K562 (cell line): Measurements from ENCODE around the gene PAX8. TPM values are rescaled to one million over a fixed set of nuclear protein-coding genes. Genes with fewer than 3 reads are reported as not detected.

Experiments used
- ARID4B ChIP-seq: sonication (generic); formaldehyde crosslinking; IDR thresholded peaks from 2 replicates; pipeline ENCODE4 v1.8.0; 2022; ENCODE audit warnings: mild to moderate bottlenecking, missing genetic modification reagents
- ETV5 ChIP-seq: sonication (generic); formaldehyde crosslinking; IDR thresholded peaks from 2 replicates; pipeline ENCODE4 v1.4.0; 2020; ENCODE audit warnings: low read depth, mild to moderate bottlenecking, missing genetic modification reagents
- MTA3 ChIP-seq: fragments of 450-650 bp; formaldehyde crosslinking; IDR thresholded peaks from 2 replicates; pipeline ENCODE4 v1.6.1; 2017; ENCODE audit warnings: mild to moderate bottlenecking, borderline replicate concordance
- SIN3A ChIP-seq, 2 experiments: fragments of 150-350 bp in 1 of 2; IDR thresholded peaks; 2 replicates each; pipeline ENCODE4 v1.6.1; 2011 to 2016; ENCODE audit warnings: borderline replicate concordance in 2 of 2, low read depth in 2 of 2, low read length in 2 of 2, mild to moderate bottlenecking in 2 of 2, moderate library complexity in 2 of 2; ENCODE audit not compliant: control insufficient read depth in 1 of 2
- SMAD1 ChIP-seq: fragments of 150-350 bp; IDR thresholded peaks from 2 replicates; pipeline ENCODE4 v1.6.1; 2014; ENCODE audit warnings: low read length, low read depth; ENCODE audit not compliant: partially characterized antibody
- SMARCE1 ChIP-seq: fragments of 450-650 bp; IDR thresholded peaks from 2 replicates; pipeline ENCODE4 v1.7.1; 2016; ENCODE audit warnings: mild to moderate bottlenecking
- SP1 ChIP-seq: sonication (generic); formaldehyde crosslinking; IDR thresholded peaks from 2 replicates; pipeline ENCODE4 v1.8.1; 2022; ENCODE audit warnings: mild to moderate bottlenecking, missing genetic modification reagents
- SRF ChIP-seq, 2 experiments: fragments of 250-450, 450-650 bp in 1 of 2; sonication (Bioruptor Pico) in 1 of 2; sonication (generic) in 1 of 2; formaldehyde crosslinking; IDR thresholded peaks; 2 replicates each; pipeline versions ENCODE4 v1.5.0 to v1.5.1; 2020 to 2022; ENCODE audit warnings: mild to moderate bottlenecking in 1 of 2, missing genetic modification reagents in 1 of 2
- TAF7 ChIP-seq: fragments of 450-650 bp; IDR thresholded peaks from 2 replicates; pipeline ENCODE4 v1.6.1; 2016; ENCODE audit warnings: missing genetic modification characterization, missing compliant biosample characterization
- polyA plus RNA-seq, 8 experiments: library from polyadenylated mRNA; depleted of rRNA in 4 of 8; stranded (reverse) in 5 of 8; unstranded in 3 of 8; fragments of >200 nt; fragmentation: Nextera tagmentation in 2 of 8; fragmentation: Illumina TruSeq in 1 of 8; extraction: Ambion mirVana in 2 of 8; extraction: Trizol in 1 of 8; gene quantifications; 2 replicates each; pipeline versions ENCODE4 v1.2.1 to v1.2.3, GENCODE V29; 2011 to 2014; ENCODE audit warnings: inconsistent platforms in 1 of 8, missing spikeins in 1 of 8
- total RNA-seq, 7 experiments: library from RNA; depleted of rRNA in 6 of 7; stranded (reverse); fragments of >200 nt in 6 of 7; fragmentation: Illumina TruSeq in 2 of 7; extraction: Trizol in 2 of 7; gene quantifications; 2 replicates each; pipeline versions ENCODE4 v1.2.1 to v1.2.3, GENCODE V29; 2011 to 2021; ENCODE audit warnings: low replicate concordance in 1 of 7
- TF ChIP-seq, protein P1 (sequence below): sonication (generic); formaldehyde crosslinking; IDR thresholded peaks from 2 replicates; pipeline ENCODE4 v1.8.0; 2022; ENCODE audit warnings: mild to moderate bottlenecking, missing genetic modification reagents, borderline replicate concordance
- TF ChIP-seq, protein P2 (sequence below), 2 experiments: IDR thresholded peaks; 2 replicates each; pipeline ENCODE4 v1.6.1; 2011; ENCODE audit warnings: borderline replicate concordance in 1 of 2, control low read depth in 1 of 2, low read depth in 1 of 2, low read length in 1 of 2, mild to moderate bottlenecking in 1 of 2, mixed read lengths in 1 of 2, moderate library complexity in 1 of 2; ENCODE audit not compliant: insufficient read depth in 1 of 2, insufficient read length in 1 of 2, poor library complexity in 1 of 2, severe bottlenecking in 1 of 2; ENCODE audit errors: extremely low read depth in 1 of 2
- TF ChIP-seq, protein P3 (sequence below): sonication (generic); formaldehyde crosslinking; IDR thresholded peaks from 2 replicates; pipeline ENCODE4 v1.8.0; 2023; ENCODE audit warnings: mild to moderate bottlenecking, missing genetic modification reagents
- TF ChIP-seq, protein P4 (sequence below): fragments of 450-650 bp; IDR thresholded peaks from 2 replicates; pipeline ENCODE4 v1.6.1; 2014; ENCODE audit warnings: low read depth, mild to moderate bottlenecking, moderate library complexity, borderline replicate concordance

PAX8 gene
- total and polyA plus RNA-seq, 9 of the 15 experiments (the other 6 are each of a cell fraction or from before 2014, with no cell fraction given) = 0.13 to 2.1 (median 0.51) TPM

- 0 out of 2 replicates have a peak, but pooled peaks have one; percentile 43 for TF ChIP-seq SMARCE1
- TF ChIP-seq ETV5 (CRISPR knock-in tag) = peak; percentile 50; the same call in 1 of the 2 replicates
- TF ChIP-seq, protein P1, sequence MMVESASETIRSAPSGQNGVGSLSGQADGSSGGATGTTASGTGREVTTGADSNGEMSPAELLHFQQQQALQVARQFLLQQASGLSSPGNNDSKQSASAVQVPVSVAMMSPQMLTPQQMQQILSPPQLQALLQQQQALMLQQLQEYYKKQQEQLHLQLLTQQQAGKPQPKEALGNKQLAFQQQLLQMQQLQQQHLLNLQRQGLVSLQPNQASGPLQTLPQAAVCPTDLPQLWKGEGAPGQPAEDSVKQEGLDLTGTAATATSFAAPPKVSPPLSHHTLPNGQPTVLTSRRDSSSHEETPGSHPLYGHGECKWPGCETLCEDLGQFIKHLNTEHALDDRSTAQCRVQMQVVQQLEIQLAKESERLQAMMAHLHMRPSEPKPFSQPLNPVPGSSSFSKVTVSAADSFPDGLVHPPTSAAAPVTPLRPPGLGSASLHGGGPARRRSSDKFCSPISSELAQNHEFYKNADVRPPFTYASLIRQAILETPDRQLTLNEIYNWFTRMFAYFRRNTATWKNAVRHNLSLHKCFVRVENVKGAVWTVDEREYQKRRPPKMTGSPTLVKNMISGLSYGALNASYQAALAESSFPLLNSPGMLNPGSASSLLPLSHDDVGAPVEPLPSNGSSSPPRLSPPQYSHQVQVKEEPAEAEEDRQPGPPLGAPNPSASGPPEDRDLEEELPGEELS (CRISPR knock-in tag) = 0 out of 2 replicates have a peak, but pooled peaks have one; percentile 56
- TF ChIP-seq MTA3 = peak; percentile 65; the same call in 1 of the 2 replicates
- TF ChIP-seq SRF (CRISPR knock-in tag; IDR thresholded peaks at IDR 0.05) = peak in 1 of 2 experiments; percentile 61; a peak in 2 of 4 replicates
- peak; percentile 89 for TF ChIP-seq ARID4B (CRISPR knock-in tag)
- TF ChIP-seq, protein P2, sequence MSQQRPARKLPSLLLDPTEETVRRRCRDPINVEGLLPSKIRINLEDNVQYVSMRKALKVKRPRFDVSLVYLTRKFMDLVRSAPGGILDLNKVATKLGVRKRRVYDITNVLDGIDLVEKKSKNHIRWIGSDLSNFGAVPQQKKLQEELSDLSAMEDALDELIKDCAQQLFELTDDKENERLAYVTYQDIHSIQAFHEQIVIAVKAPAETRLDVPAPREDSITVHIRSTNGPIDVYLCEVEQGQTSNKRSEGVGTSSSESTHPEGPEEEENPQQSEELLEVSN (IDR thresholded peaks at IDR 0.05; ENCODE audit: borderline replicate concordance in 1 of 2, extremely low read depth in 1 of 2, insufficient read depth in 1 of 2, insufficient read length in 1 of 2, low read depth in 1 of 2, low read length in 1 of 2, poor library complexity in 1 of 2, severe bottlenecking in 1 of 2) = peak; percentile 34 to 57
- TF ChIP-seq, protein P3, sequence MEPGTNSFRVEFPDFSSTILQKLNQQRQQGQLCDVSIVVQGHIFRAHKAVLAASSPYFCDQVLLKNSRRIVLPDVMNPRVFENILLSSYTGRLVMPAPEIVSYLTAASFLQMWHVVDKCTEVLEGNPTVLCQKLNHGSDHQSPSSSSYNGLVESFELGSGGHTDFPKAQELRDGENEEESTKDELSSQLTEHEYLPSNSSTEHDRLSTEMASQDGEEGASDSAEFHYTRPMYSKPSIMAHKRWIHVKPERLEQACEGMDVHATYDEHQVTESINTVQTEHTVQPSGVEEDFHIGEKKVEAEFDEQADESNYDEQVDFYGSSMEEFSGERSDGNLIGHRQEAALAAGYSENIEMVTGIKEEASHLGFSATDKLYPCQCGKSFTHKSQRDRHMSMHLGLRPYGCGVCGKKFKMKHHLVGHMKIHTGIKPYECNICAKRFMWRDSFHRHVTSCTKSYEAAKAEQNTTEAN (CRISPR knock-in tag) = 0 out of 2 replicates have a peak, but pooled peaks have one; percentile 30
- peak; percentile 59; the same call in 1 of the 2 replicates for TF ChIP-seq TAF7
- TF ChIP-seq SIN3A (IDR thresholded peaks at IDR 0.05; ENCODE audit: borderline replicate concordance in 2 of 2, control insufficient read depth in 1 of 2, low read depth in 2 of 2, low read length in 2 of 2) = peak in 1 of 2 experiments; percentile 71; a peak in 1 of 4 replicates
- peak; percentile 75 for TF ChIP-seq SP1 (CRISPR knock-in tag)
- peak; percentile 44 for TF ChIP-seq SMAD1
- TF ChIP-seq, protein P4, sequence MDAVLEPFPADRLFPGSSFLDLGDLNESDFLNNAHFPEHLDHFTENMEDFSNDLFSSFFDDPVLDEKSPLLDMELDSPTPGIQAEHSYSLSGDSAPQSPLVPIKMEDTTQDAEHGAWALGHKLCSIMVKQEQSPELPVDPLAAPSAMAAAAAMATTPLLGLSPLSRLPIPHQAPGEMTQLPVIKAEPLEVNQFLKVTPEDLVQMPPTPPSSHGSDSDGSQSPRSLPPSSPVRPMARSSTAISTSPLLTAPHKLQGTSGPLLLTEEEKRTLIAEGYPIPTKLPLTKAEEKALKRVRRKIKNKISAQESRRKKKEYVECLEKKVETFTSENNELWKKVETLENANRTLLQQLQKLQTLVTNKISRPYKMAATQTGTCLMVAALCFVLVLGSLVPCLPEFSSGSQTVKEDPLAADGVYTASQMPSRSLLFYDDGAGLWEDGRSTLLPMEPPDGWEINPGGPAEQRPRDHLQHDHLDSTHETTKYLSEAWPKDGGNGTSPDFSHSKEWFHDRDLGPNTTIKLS = 0 out of 2 replicates have a peak, but pooled peaks have one; percentile 16
These were observed 43.1 kb downstream of the PAX8 start (continued) for GRCh38 chr2:113235347-113236226.
